Measurements from ENCODE around the gene THAP7. TPM values are rescaled to one million over a fixed set of nuclear protein-coding genes. Genes with fewer than 3 reads are reported as not detected.
A peak's percentile ranks its signal among the peaks of the same experiment; 100 is the strongest.

The THAP7 gene
- total and polyA plus RNA-seq, 9 of the 15 experiments (the other 6 are each of a cell fraction or from before 2014, with no cell fraction given), result 7.9 to 263 (median 84.1) TPM

- no peak for TF ChIP-seq REST (IDR thresholded peaks at IDR 0.05; ENCODE audit: borderline replicate concordance)
- peak; percentile 41; the same call in 1 of the 2 replicates for TF ChIP-seq REST (CRISPR knock-in tag; IDR thresholded peaks at IDR 0.05; ENCODE audit: low read depth)
- TF ChIP-seq ARID3B (CRISPR knock-in tag; IDR thresholded peaks at IDR 0.05; ENCODE audit: borderline replicate concordance), result peak; percentile 51; the same call in 1 of the 2 replicates
- TF ChIP-seq ETS2 (tag; IDR thresholded peaks at IDR 0.05; ENCODE audit: borderline replicate concordance, poor library complexity, severe bottlenecking), result peak; percentile 11
- TF ChIP-seq PBX2 (CRISPR knock-in tag; IDR thresholded peaks at IDR 0.05; ENCODE audit: low read depth), result peak; percentile 44; the same call in 1 of the 2 replicates
- no peak for TF ChIP-seq PBX2 (tag; conservative IDR thresholded peaks at IDR 0.05; ENCODE audit: low read depth)
Measured at GRCh38 chr22:20992456-20993303, 9.2 kb downstream of the THAP7 start (continued).
